H9 (cell line): ENCODE measurements around the gene HDAC2. TPM values are rescaled to one million over a fixed set of nuclear protein-coding genes. Genes with fewer than 3 reads are reported as not detected.

ENCODE experiments used
- DNase-seq: peaks from one replicate; pipeline ENCODE4 v3.0.0-alpha.2; 2017
- H2AFZ ChIP-seq: one replicate; pipeline ENCODE4 v1.6.1; 2013; ENCODE audit warnings: mild to moderate bottlenecking, low read length, control low read depth, moderate library complexity
- H2AK5ac ChIP-seq: 2 replicates; pipeline ENCODE4 v1.6.1; 2013; ENCODE audit warnings: low read length, control low read depth, mixed read lengths; ENCODE audit not compliant: insufficient read length
- H2BK120ac ChIP-seq: one replicate; pipeline ENCODE4 v1.6.1; 2013; ENCODE audit warnings: low read depth, mild to moderate bottlenecking, low read length, control low read depth, inconsistent platforms; ENCODE audit not compliant: poor library complexity, severe bottlenecking
- H2BK12ac ChIP-seq: 2 replicates; pipeline ENCODE4 v1.6.1; 2013; ENCODE audit warnings: low read length, control low read depth, mixed read lengths, low read depth; ENCODE audit not compliant: insufficient read length
- H2BK15ac ChIP-seq: 2 replicates; pipeline ENCODE4 v1.6.1; 2013; ENCODE audit warnings: low read depth, low read length, control low read depth
- H2BK20ac ChIP-seq: one replicate; pipeline ENCODE4 v1.6.1; 2013; ENCODE audit warnings: low read depth, mild to moderate bottlenecking, low read length, control low read depth, inconsistent platforms; ENCODE audit not compliant: poor library complexity, severe bottlenecking
- H2BK5ac ChIP-seq: 2 replicates; pipeline ENCODE4 v1.6.1; 2013; ENCODE audit warnings: low read length, control low read depth, mixed read lengths; ENCODE audit not compliant: insufficient read length
- H3K14ac ChIP-seq: 2 replicates; pipeline ENCODE4 v1.6.1; 2013; ENCODE audit warnings: low read length, control low read depth; ENCODE audit not compliant: insufficient read depth
- H3K18ac ChIP-seq: 2 replicates; pipeline ENCODE4 v1.6.1; 2013; ENCODE audit warnings: low read depth, mild to moderate bottlenecking, mixed read lengths, low read length, control low read depth; ENCODE audit not compliant: insufficient read length
- H3K23ac ChIP-seq: 2 replicates; pipeline ENCODE4 v1.6.1; 2013; ENCODE audit warnings: low read length, control low read depth, mixed read lengths, low read depth; ENCODE audit not compliant: insufficient read length
- H3K23me2 ChIP-seq: 2 replicates; pipeline ENCODE4 v1.6.1; 2013; ENCODE audit warnings: low read depth, mild to moderate bottlenecking, mixed read lengths, low read length, control low read depth; ENCODE audit not compliant: insufficient read length, poor library complexity, severe bottlenecking
- H3K27ac ChIP-seq: 2 replicates; pipeline ENCODE4 v1.5.1; 2013; ENCODE audit warnings: low read length, control low read depth, mixed read lengths, low read depth; ENCODE audit not compliant: insufficient read length
- H3K27me3 ChIP-seq: 2 replicates; pipeline ENCODE4 v1.6.1; 2013; ENCODE audit warnings: low read length, control low read depth, inconsistent platforms; ENCODE audit not compliant: insufficient read depth
- H3K4ac ChIP-seq: 2 replicates; pipeline ENCODE4 v1.6.1; 2013; ENCODE audit warnings: low read depth, mild to moderate bottlenecking, control low read depth, inconsistent platforms, low read length, moderate library complexity
- H3K4me1 ChIP-seq: 2 replicates; pipeline ENCODE4 v1.6.1; 2013; ENCODE audit warnings: low read length, control low read depth, inconsistent platforms; ENCODE audit not compliant: insufficient read depth
- H3K4me2 ChIP-seq: 2 replicates; pipeline ENCODE4 v1.6.1; 2013; ENCODE audit warnings: low read length, control low read depth, mixed read lengths; ENCODE audit not compliant: insufficient read length, insufficient read depth
- H3K56ac ChIP-seq: 2 replicates; pipeline ENCODE4 v1.6.1; 2013; ENCODE audit warnings: low read depth, mild to moderate bottlenecking, mixed read lengths, low read length, control low read depth; ENCODE audit not compliant: insufficient read length
- H3K79me1 ChIP-seq: 2 replicates; pipeline ENCODE4 v1.6.1; 2013; ENCODE audit warnings: low read depth, mild to moderate bottlenecking, moderate library complexity, low read length, control low read depth, inconsistent platforms; ENCODE audit not compliant: insufficient read depth, poor library complexity, severe bottlenecking
- H3K79me2 ChIP-seq: 2 replicates; pipeline ENCODE4 v1.6.1; 2013; ENCODE audit warnings: low read length, control low read depth, inconsistent platforms; ENCODE audit not compliant: insufficient read depth
- H3K9ac ChIP-seq: 2 replicates; pipeline ENCODE4 v1.6.1; 2013; ENCODE audit warnings: low read length, control low read depth, mixed read lengths; ENCODE audit not compliant: insufficient read length; ENCODE audit errors: extremely low read depth
- H3K9me3 ChIP-seq: one replicate; pipeline ENCODE4 v1.6.1; 2013; ENCODE audit warnings: low read depth, low read length, inconsistent platforms; ENCODE audit not compliant: control insufficient read depth
- H3T11ph ChIP-seq: one replicate; pipeline ENCODE4 v1.6.1; 2013; ENCODE audit warnings: mild to moderate bottlenecking, low read length, control low read depth, inconsistent platforms
- H4K20me1 ChIP-seq: one replicate; pipeline ENCODE4 v1.6.1; 2013; ENCODE audit not compliant: control insufficient read depth, insufficient read length, insufficient read depth
- H4K5ac ChIP-seq: 2 replicates; pipeline ENCODE4 v1.6.1; 2013; ENCODE audit warnings: low read depth, mild to moderate bottlenecking, mixed read lengths, low read length, control low read depth; ENCODE audit not compliant: insufficient read length
- H4K8ac ChIP-seq: replicated peaks from 2 replicates; pipeline ENCODE4 v1.6.1; 2013; ENCODE audit warnings: low read length, control low read depth, mixed read lengths, low read depth; ENCODE audit not compliant: insufficient read length
- H4K91ac ChIP-seq: 2 replicates; pipeline ENCODE4 v1.6.1; 2013; ENCODE audit warnings: low read depth, mild to moderate bottlenecking, moderate library complexity, mixed read lengths, low read length, control low read depth; ENCODE audit not compliant: insufficient read length
- H3K27ac Mint-ChIP-seq, 3 experiments: 2 replicates in 2 of 3; 3 replicates in 1 of 3; pipeline ENCODE4 v1.8.0; 2020 to 2021; ENCODE audit warnings: mixed read lengths in 3 of 3, mild to moderate bottlenecking in 1 of 3, moderate library complexity in 1 of 3
- H3K27me3 Mint-ChIP-seq: 2 replicates; pipeline ENCODE4 v1.8.0; 2021; ENCODE audit warnings: low read depth, mild to moderate bottlenecking, moderate library complexity, mixed read lengths
- H3K36me3 Mint-ChIP-seq, 3 experiments: 2 replicates in 2 of 3; 3 replicates in 1 of 3; pipeline ENCODE4 v1.8.0; 2020 to 2021; ENCODE audit warnings: low read depth in 3 of 3, mixed read lengths in 3 of 3; ENCODE audit not compliant: insufficient read depth in 1 of 3
- H3K4me1 Mint-ChIP-seq, 2 experiments: 2 replicates each; pipeline ENCODE4 v1.8.0; 2020; ENCODE audit warnings: mixed read lengths in 2 of 2
- H3K4me3 Mint-ChIP-seq, 2 experiments: 2 replicates in 1 of 2; 3 replicates in 1 of 2; pipeline ENCODE4 v1.8.0; 2020 to 2021; ENCODE audit warnings: mild to moderate bottlenecking in 2 of 2, mixed read lengths in 2 of 2, moderate library complexity in 1 of 2
- H3K9me3 Mint-ChIP-seq, 2 experiments: 2 replicates in 1 of 2; 3 replicates in 1 of 2; pipeline ENCODE4 v1.8.0; 2020; ENCODE audit warnings: mild to moderate bottlenecking in 2 of 2, mixed read lengths in 2 of 2, moderate library complexity in 1 of 2
- WGBS: extraction: QIAGEN DNeasy Blood & Tissue Kit; methylation state at CpG from one replicate; pipeline ENCODE4 v1.1.7; 2013; ENCODE audit warnings: missing lambda C conversion rate, low lambda C conversion rate, mixed read lengths; ENCODE audit not compliant: insufficient read length; ENCODE audit errors: extremely low coverage; 5-methylcytosine and 5-hydroxymethylcytosine counted together
- total RNA-seq: library from RNA; stranded (reverse); gene quantifications from 2 replicates; pipeline ENCODE4 v1.2.1, GENCODE V29; 2021
- TF ChIP-seq, protein P1 (sequence below): fragments of 200-600 bp; sonication (generic); conservative IDR thresholded peaks from 3 replicates; pipeline ENCODE4 v1.8.0; 2021; ENCODE audit warnings: antibody characterized with exemption, mild to moderate bottlenecking

Gene HDAC2
- total RNA-seq, 1 experiment from 2014 or later: 330 TPM

DNA sequence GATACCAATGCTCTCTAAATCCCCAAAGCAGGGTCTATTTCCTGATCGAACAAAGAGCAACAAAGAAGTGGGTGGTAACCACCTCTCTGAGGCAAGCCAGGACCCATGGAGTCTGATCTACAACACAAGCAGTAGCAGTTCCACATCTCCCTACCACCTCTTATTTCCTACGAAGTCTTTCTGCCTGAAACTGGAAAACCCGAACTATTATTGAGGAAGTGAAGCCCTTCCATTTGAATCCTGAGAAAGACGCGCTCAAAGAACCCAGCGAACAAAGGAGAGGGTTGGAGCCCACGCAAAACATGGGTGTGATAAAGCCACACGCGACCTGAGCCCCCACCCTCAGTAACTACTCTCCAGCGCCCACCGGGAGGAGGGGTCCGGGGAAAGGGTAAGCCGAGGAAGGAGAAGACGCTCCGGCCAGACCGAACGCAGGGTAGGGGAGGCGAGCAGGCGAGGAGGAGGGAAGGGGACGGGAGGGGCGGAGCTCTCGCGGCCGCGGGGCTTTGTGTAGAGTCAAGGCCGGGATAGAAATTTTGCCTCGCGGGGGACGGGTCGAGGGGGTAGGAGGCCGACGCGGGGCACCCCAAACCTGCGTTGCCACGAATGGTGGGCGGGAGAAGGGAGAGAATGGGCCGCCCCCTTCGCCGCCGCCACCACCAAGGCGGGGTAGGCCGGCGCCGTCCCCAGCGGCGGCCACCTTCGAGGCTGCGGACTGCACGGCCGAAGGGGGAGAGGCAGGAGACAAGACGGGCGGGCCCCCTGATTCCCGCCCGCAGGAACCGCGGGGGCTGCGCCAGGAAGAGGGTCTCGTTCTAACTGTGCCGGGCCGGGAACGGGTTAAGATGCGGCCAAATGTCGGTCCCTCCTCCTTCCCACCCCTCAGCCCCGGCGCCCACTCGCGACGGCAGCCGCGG is 802 bp downstream of the HDAC2 start:
- peaks cover 2 to 8% (median 4%) of the 10 kb centered on the region in 3 experiments; a peak in 4 of 7 replicates for H3K36me3 Mint-ChIP-seq
- no peaks in the 10 kb centered on the region; the same call in 1 of the 2 replicates for H3K27me3 ChIP-seq
- H3K9me3 ChIP-seq: no peaks in the 10 kb centered on the region
- H3K4ac ChIP-seq: peak overlapping the region; percentile 33; the same call in 1 of the 2 replicates
- H3K79me2 ChIP-seq: peaks cover 41% of the 10 kb centered on the region
- TF ChIP-seq, protein P1, sequence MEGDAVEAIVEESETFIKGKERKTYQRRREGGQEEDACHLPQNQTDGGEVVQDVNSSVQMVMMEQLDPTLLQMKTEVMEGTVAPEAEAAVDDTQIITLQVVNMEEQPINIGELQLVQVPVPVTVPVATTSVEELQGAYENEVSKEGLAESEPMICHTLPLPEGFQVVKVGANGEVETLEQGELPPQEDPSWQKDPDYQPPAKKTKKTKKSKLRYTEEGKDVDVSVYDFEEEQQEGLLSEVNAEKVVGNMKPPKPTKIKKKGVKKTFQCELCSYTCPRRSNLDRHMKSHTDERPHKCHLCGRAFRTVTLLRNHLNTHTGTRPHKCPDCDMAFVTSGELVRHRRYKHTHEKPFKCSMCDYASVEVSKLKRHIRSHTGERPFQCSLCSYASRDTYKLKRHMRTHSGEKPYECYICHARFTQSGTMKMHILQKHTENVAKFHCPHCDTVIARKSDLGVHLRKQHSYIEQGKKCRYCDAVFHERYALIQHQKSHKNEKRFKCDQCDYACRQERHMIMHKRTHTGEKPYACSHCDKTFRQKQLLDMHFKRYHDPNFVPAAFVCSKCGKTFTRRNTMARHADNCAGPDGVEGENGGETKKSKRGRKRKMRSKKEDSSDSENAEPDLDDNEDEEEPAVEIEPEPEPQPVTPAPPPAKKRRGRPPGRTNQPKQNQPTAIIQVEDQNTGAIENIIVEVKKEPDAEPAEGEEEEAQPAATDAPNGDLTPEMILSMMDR: no peak
- no peak overlapping the region for H2BK15ac ChIP-seq
- peak overlapping the region; percentile 74 for H2BK120ac ChIP-seq
- H3K4me3 Mint-ChIP-seq: peak overlapping the region; percentile 94 to 96
- peak overlapping the region; percentile 90 for H3K9ac ChIP-seq
- H4K20me1 ChIP-seq: no peaks in the 10 kb centered on the region
- peak overlapping the region; percentile 88 for H4K5ac ChIP-seq
- no peaks in the 10 kb centered on the region for H3K79me1 ChIP-seq
- no peak overlapping the region for H4K8ac ChIP-seq
- H3K23ac ChIP-seq: no peak overlapping the region
- no peak overlapping the region for H2BK12ac ChIP-seq
- peak overlapping the region; percentile 25 for H2AK5ac ChIP-seq
- H4K91ac ChIP-seq: peak overlapping the region; percentile 39
- peak overlapping the region; percentile 80 for H3K27ac ChIP-seq
- peak overlapping the region; percentile 75 to 98 (median 98) for H3K27ac Mint-ChIP-seq
- peaks cover 8% of the 10 kb centered on the region for H3K23me2 ChIP-seq
- H3T11ph ChIP-seq: no peak overlapping the region
- H3K18ac ChIP-seq: peak overlapping the region; percentile 94
- no peaks in the 10 kb centered on the region; a peak in 1 of 5 replicates for H3K9me3 Mint-ChIP-seq
- DNase-seq: peak; percentile 47
- H3K4me1 Mint-ChIP-seq: peaks cover 34 to 45% of the 10 kb centered on the region in 2 experiments
- no peak overlapping the region for H3K56ac ChIP-seq
- peaks cover 12% of the 10 kb centered on the region for H3K27me3 Mint-ChIP-seq
- H3K4me1 ChIP-seq: peaks cover 8% of the 10 kb centered on the region; the same call in 1 of the 2 replicates
- no peak overlapping the region for H2BK5ac ChIP-seq
- H3K14ac ChIP-seq: peak overlapping the region; percentile 66
- no peak overlapping the region for H2AFZ ChIP-seq
- peak overlapping the region; percentile 86 for H3K4me2 ChIP-seq
- WGBS: no CpG with 5 or more reads among the region's 70 CpGs
- no peak overlapping the region for H2BK20ac ChIP-seq
